HL-60 (cell line): ENCODE results near the gene AGBL4.

Source experiments
- DNase-seq, 2 experiments: peaks; one replicate each; pipeline ENCODE4 v3.0.0-alpha.2; 2010 to 2020; ENCODE audit warnings: low read depth in 1 of 2, low spot score in 1 of 2
- H3K27ac ChIP-seq: fragments of 250-450 bp; sonication (Bioruptor Pico); replicated peaks from 2 replicates; pipeline ENCODE4 v1.5.1; 2020; ENCODE audit warnings: mild to moderate bottlenecking, moderate library complexity
- H3K27me3 ChIP-seq: fragments of 250-450 bp; sonication (Bioruptor Pico); 2 replicates; pipeline ENCODE4 v1.5.1; 2021; ENCODE audit warnings: mild to moderate bottlenecking, moderate library complexity; ENCODE audit not compliant: insufficient read depth, poor library complexity, severe bottlenecking
- H3K4me3 ChIP-seq: replicated peaks from 2 replicates; pipeline ENCODE4 v1.5.1; 2011; ENCODE audit warnings: mild to moderate bottlenecking, control low read depth, low read length; ENCODE audit not compliant: insufficient read depth
- GABPA ChIP-seq: IDR thresholded peaks from 2 replicates; pipeline ENCODE4 v1.6.1; 2012; ENCODE audit warnings: low read depth
- POLR2AphosphoS5 ChIP-seq: IDR thresholded peaks from 2 replicates; pipeline ENCODE4 v1.6.1; 2012; ENCODE audit warnings: low read depth
- SPI1 ChIP-seq: IDR thresholded peaks from 2 replicates; pipeline ENCODE4 v1.6.1; 2012; ENCODE audit warnings: low read depth, mild to moderate bottlenecking, borderline replicate concordance
- TF ChIP-seq, protein P1 (sequence below): IDR thresholded peaks from 2 replicates; pipeline ENCODE4 v1.6.1; 2012; ENCODE audit warnings: low read depth; ENCODE audit not compliant: insufficient replicate concordance
- TF ChIP-seq, protein P2 (sequence below): IDR thresholded peaks from one replicate; pipeline ENCODE4 v1.5.1; 2011; ENCODE audit warnings: low read length, control low read depth, inconsistent platforms; ENCODE audit not compliant: insufficient read depth

The AGBL4 gene

DNA sequence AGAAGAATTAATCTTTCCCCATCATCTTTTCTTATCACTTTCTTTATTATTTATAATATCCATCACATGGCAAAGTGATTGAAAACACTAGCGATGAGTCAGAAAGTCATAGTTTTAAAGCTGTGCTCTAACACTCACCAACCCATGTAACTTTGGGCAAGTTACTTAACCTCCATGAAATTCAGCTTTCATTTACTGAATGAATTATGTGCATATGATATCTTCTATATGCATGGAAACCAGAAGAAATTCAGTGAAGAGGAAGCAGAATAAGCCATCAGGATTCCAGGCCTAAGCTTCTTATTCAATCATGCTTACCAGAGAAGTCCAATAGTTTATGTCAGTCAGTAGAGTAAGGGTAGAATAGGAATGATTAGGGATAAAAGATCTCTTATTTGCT, 300.1 kb downstream of the AGBL4 start:
- Histone ChIP-seq H3K27ac (no peak overlapping the region), H3K27me3 (no peaks in the 10 kb centered on the region), H3K4me3 (no peak overlapping the region)
- TF ChIP-seq, protein P1, sequence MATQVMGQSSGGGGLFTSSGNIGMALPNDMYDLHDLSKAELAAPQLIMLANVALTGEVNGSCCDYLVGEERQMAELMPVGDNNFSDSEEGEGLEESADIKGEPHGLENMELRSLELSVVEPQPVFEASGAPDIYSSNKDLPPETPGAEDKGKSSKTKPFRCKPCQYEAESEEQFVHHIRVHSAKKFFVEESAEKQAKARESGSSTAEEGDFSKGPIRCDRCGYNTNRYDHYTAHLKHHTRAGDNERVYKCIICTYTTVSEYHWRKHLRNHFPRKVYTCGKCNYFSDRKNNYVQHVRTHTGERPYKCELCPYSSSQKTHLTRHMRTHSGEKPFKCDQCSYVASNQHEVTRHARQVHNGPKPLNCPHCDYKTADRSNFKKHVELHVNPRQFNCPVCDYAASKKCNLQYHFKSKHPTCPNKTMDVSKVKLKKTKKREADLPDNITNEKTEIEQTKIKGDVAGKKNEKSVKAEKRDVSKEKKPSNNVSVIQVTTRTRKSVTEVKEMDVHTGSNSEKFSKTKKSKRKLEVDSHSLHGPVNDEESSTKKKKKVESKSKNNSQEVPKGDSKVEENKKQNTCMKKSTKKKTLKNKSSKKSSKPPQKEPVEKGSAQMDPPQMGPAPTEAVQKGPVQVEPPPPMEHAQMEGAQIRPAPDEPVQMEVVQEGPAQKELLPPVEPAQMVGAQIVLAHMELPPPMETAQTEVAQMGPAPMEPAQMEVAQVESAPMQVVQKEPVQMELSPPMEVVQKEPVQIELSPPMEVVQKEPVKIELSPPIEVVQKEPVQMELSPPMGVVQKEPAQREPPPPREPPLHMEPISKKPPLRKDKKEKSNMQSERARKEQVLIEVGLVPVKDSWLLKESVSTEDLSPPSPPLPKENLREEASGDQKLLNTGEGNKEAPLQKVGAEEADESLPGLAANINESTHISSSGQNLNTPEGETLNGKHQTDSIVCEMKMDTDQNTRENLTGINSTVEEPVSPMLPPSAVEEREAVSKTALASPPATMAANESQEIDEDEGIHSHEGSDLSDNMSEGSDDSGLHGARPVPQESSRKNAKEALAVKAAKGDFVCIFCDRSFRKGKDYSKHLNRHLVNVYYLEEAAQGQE, result no peak
- TF ChIP-seq, protein P2, sequence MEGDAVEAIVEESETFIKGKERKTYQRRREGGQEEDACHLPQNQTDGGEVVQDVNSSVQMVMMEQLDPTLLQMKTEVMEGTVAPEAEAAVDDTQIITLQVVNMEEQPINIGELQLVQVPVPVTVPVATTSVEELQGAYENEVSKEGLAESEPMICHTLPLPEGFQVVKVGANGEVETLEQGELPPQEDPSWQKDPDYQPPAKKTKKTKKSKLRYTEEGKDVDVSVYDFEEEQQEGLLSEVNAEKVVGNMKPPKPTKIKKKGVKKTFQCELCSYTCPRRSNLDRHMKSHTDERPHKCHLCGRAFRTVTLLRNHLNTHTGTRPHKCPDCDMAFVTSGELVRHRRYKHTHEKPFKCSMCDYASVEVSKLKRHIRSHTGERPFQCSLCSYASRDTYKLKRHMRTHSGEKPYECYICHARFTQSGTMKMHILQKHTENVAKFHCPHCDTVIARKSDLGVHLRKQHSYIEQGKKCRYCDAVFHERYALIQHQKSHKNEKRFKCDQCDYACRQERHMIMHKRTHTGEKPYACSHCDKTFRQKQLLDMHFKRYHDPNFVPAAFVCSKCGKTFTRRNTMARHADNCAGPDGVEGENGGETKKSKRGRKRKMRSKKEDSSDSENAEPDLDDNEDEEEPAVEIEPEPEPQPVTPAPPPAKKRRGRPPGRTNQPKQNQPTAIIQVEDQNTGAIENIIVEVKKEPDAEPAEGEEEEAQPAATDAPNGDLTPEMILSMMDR, result no peak
- TF ChIP-seq SPI1 (no peak), POLR2AphosphoS5 (no peak), GABPA (no peak)
- DNase-seq, result no peak

DNA sequence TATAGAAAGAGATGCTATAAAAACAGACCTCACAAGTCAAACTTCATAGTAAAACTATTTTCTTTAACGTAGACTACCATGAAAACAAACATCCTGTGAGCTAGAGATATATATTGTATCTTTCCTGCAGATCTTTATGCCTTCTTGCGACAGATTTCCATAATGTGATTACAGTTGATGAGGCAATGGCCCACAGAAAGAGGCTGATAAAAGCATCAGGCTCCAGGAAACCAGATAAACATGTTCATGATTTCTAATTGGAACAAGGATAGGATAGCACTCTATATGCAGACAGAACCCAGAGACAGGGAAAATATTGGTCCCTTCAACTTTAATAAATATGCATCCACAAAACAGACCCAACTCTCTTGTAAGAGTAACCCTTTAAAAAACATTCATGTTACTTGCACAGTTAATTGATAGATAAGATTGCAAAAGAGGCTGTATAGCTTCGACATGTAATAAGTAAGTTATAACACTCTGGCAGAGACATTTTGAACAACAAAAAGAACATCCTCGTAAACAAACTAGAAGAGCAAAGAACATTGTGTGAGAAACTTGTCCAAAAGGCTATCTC, 329.4 kb downstream of the AGBL4 start:
- TF ChIP-seq SPI1 (no peak), POLR2AphosphoS5 (no peak), GABPA (no peak)
- TF ChIP-seq, protein P1, result no peak
- TF ChIP-seq, protein P2, result no peak
- no peak for DNase-seq

DNA sequence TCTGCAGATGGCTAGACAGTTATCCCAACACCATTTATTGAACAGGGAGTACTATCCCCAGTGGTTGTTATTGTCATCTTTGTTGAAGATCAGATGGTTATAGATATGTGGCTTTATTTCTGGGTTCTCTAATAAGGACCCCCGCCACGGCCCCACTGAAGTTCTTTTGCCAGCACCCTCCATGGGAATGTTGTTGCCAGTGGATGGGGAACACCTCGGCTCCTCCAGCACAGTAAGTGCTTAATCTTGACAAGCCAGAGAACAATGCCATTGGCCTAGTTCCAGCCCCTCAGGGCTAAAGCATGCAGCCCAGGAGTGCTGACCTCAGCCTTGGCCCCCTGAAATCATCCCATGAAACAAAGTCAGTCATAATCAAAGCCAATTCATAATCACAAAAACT, 337.6 kb downstream of the AGBL4 start:
- no peak for TF ChIP-seq GABPA
- TF ChIP-seq, protein P1, result no peak
- no peak for TF ChIP-seq POLR2AphosphoS5
- TF ChIP-seq SPI1, result no peak
- TF ChIP-seq, protein P2, result no peak
- H3K4me3 ChIP-seq, result no peak overlapping the region
- no peaks in the 10 kb centered on the region for H3K27me3 ChIP-seq
- H3K27ac ChIP-seq, result no peak overlapping the region
- DNase-seq, result no peak

More for the DNA sequence above, 329.4 kb downstream of the AGBL4 start:
- Histone ChIP-seq H3K4me3 (no peak overlapping the region), H3K27ac (no peak overlapping the region), H3K27me3 (no peaks in the 10 kb centered on the region)
